H1 (cell line): Measurements from ENCODE around the gene TCF7L2.

Source experiments
- BRCA1 ChIP-seq: IDR thresholded peaks from 2 replicates; pipeline ENCODE4 v1.6.1; 2012; ENCODE audit warnings: low read depth, low read length, improper control_type of control experiment
- CEBPB ChIP-seq: IDR thresholded peaks from 2 replicates; pipeline ENCODE4 v1.6.1; 2012; ENCODE audit warnings: low read depth, low read length
- E2F6 ChIP-seq: IDR thresholded peaks from 2 replicates; pipeline ENCODE4 v1.6.1; 2012; ENCODE audit warnings: inconsistent platforms
- JUND ChIP-seq: IDR thresholded peaks from 2 replicates; pipeline ENCODE4 v1.6.1; 2011; ENCODE audit warnings: mild to moderate bottlenecking, improper control_type of control experiment, low read length
- MAFK ChIP-seq: IDR thresholded peaks from 2 replicates; pipeline ENCODE4 v1.6.1; 2012; ENCODE audit warnings: low read depth, mild to moderate bottlenecking, improper control_type of control experiment, low read length
- POLR2A ChIP-seq, 2 experiments: IDR thresholded peaks; 1 replicate in 1 of 2; 2 replicates in 1 of 2; pipeline ENCODE4 v1.6.1; 2011; ENCODE audit warnings: low read depth in 2 of 2, low read length in 2 of 2, mild to moderate bottlenecking in 2 of 2; ENCODE audit errors: control extremely low read depth in 1 of 2
- TAF1 ChIP-seq: IDR thresholded peaks from 2 replicates; pipeline ENCODE4 v1.6.1; 2011; ENCODE audit warnings: mild to moderate bottlenecking, low read depth, low read length
- TF ChIP-seq, protein P1 (sequence below), 3 experiments: IDR thresholded peaks; 1 replicate in 2 of 3; 2 replicates in 1 of 3; pipeline versions ENCODE4 v1.5.1 to v1.6.1; 2011; ENCODE audit warnings: low read length in 3 of 3, mild to moderate bottlenecking in 3 of 3, inconsistent platforms in 2 of 3, low read depth in 1 of 3, moderate library complexity in 1 of 3; ENCODE audit not compliant: insufficient read depth in 1 of 3; ENCODE audit errors: control extremely low read depth in 1 of 3
- TF ChIP-seq, protein P2 (sequence below): IDR thresholded peaks from 2 replicates; pipeline ENCODE4 v1.6.1; 2012; ENCODE audit warnings: inconsistent platforms

- TF ChIP-seq, protein P1, sequence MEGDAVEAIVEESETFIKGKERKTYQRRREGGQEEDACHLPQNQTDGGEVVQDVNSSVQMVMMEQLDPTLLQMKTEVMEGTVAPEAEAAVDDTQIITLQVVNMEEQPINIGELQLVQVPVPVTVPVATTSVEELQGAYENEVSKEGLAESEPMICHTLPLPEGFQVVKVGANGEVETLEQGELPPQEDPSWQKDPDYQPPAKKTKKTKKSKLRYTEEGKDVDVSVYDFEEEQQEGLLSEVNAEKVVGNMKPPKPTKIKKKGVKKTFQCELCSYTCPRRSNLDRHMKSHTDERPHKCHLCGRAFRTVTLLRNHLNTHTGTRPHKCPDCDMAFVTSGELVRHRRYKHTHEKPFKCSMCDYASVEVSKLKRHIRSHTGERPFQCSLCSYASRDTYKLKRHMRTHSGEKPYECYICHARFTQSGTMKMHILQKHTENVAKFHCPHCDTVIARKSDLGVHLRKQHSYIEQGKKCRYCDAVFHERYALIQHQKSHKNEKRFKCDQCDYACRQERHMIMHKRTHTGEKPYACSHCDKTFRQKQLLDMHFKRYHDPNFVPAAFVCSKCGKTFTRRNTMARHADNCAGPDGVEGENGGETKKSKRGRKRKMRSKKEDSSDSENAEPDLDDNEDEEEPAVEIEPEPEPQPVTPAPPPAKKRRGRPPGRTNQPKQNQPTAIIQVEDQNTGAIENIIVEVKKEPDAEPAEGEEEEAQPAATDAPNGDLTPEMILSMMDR (IDR thresholded peaks at IDR 0.05; ENCODE audit: control extremely low read depth in 1 of 3, insufficient read depth in 1 of 3, low read depth in 1 of 3, low read length in 3 of 3): no peak
- no peak for TF ChIP-seq BRCA1
- no peak for TF ChIP-seq TAF1
- no peak for TF ChIP-seq POLR2A (IDR thresholded peaks at IDR 0.05; ENCODE audit: control extremely low read depth in 1 of 2, low read depth in 2 of 2, low read length in 2 of 2)
- no peak for TF ChIP-seq MAFK
- no peak for TF ChIP-seq CEBPB
- TF ChIP-seq JUND: no peak
- TF ChIP-seq, protein P2, sequence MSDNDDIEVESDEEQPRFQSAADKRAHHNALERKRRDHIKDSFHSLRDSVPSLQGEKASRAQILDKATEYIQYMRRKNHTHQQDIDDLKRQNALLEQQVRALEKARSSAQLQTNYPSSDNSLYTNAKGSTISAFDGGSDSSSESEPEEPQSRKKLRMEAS: no peak
- no peak for TF ChIP-seq E2F6
Observed at GRCh38 chr10:113055458-113055857, 105.4 kb downstream of the TCF7L2 start.
